22Rv1 (cell line): Measurements from ENCODE around the gene CCNL1.

Experiments
- ZFX ChIP-seq: fragments of 450-650 bp; IDR thresholded peaks from 2 replicates; pipeline ENCODE4 v1.6.1; 2017; ENCODE audit warnings: antibody characterized with exemption, borderline replicate concordance
- TF ChIP-seq, protein P1 (sequence below): fragments of 450-650 bp; IDR thresholded peaks from 2 replicates; pipeline ENCODE4 v1.5.1; 2017; ENCODE audit warnings: mild to moderate bottlenecking

DNA sequence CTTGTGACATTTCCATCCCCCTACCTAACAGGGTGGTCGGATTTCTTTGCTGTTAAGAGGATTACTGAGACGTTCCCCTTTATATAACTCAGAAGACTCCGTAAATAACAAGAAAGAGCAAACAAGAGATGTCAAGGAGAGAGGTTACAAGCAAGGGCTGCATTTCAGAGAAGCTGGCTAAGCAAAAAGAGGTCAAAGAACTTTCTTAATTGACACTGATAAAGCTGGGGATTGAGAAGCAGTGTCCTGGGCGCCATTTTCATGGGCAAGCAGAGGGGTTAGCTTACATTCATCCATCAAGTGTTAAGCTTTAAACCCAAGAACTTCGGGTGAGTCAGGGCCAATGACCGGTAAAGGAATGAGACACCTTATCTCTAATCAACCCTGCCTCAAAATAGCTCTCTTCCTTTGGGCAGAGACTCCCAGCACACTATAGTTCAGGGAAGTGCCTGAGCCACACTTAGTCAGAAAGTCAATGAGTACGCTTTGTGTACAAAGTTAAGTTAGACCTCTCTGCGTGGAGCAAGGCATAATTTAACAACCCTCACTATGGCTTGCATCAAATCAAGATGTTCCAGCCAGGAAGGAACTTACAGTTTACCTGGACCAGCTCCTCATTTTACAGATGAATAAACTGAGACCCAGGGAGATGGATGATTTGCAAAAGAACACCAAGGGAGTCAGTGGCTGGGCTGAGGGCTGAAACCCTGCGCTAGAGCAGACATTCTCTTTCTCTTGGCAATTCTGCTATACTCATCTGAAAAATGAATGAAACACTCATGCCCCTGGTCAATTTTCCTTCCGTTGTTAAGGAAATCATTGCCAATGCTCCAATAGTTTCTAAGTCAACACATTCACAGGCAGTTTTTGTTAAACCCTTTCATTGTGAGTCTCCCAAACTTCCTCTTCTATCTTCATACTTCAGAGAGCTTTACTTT lies 44.6 kb downstream of the CCNL1 start:
- TF ChIP-seq, protein P1, sequence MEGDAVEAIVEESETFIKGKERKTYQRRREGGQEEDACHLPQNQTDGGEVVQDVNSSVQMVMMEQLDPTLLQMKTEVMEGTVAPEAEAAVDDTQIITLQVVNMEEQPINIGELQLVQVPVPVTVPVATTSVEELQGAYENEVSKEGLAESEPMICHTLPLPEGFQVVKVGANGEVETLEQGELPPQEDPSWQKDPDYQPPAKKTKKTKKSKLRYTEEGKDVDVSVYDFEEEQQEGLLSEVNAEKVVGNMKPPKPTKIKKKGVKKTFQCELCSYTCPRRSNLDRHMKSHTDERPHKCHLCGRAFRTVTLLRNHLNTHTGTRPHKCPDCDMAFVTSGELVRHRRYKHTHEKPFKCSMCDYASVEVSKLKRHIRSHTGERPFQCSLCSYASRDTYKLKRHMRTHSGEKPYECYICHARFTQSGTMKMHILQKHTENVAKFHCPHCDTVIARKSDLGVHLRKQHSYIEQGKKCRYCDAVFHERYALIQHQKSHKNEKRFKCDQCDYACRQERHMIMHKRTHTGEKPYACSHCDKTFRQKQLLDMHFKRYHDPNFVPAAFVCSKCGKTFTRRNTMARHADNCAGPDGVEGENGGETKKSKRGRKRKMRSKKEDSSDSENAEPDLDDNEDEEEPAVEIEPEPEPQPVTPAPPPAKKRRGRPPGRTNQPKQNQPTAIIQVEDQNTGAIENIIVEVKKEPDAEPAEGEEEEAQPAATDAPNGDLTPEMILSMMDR: no peak
- no peak for TF ChIP-seq ZFX
